ENCODE measurements around the gene FSD1L. TPM values are rescaled to one million over a fixed set of nuclear protein-coding genes. Genes with fewer than 3 reads are reported as not detected.

The FSD1L gene
- polyA plus RNA-seq, 3 donors = 0.96 to 3.2 (median 1.5) TPM

GRCh38 chr9:105435453-105435852, 12.4 kb upstream of the FSD1L start:
- WGBS (ENCODE audit: insufficient coverage) = 96% methylated on average over 3 of the region's 3 CpGs
- no peaks in the 10 kb centered on the region for H4K20me1 ChIP-seq (ENCODE audit: insufficient read depth, low read length)
- H3K4me3 ChIP-seq (replicated peaks in 1 of 3; ENCODE audit: low read depth in 2 of 3, low read length in 3 of 3) = no peak overlapping the region
- H3K4me2 ChIP-seq (replicated peaks; ENCODE audit: extremely low read depth, low read length, poor library complexity, severe bottlenecking) = no peak overlapping the region
- H3K9ac ChIP-seq (ENCODE audit: insufficient read depth, low read length, poor library complexity, severe bottlenecking) = no peak overlapping the region
- TF ChIP-seq CTCF (IDR thresholded peaks at IDR 0.05) = no peak
- no peak overlapping the region for H3K27ac ChIP-seq (ENCODE audit: low read depth in 1 of 2, low read length in 2 of 2)
- H3K27me3 ChIP-seq (ENCODE audit: control insufficient read depth in 2 of 2, insufficient read depth in 2 of 2, low read length in 2 of 2) = no peaks in the 10 kb centered on the region
- Mint-ChIP-seq H3K4me3 (no peak overlapping the region), H3K27me3 (ENCODE audit: low read depth in 3 of 3) (no peaks in the 10 kb centered on the region), H3K36me3 (peaks cover 16 to 24% of the 10 kb centered on the region in 2 donors), H3K4me1 (peaks cover 3% of the 10 kb centered on the region), H3K27ac (no peak overlapping the region), H3K9me3 (peaks cover 0 to 6% (median 2%) of the 10 kb centered on the region in 7 donors)
- intact Hi-C loops (cut with micrococcal nuclease) = loop anchor here in 1 of 2 donors (10.0 kb wide), 2 partner anchors 119 to 259 kb away; partner anchors contain the start of genes FKTN and TMEM38B
- H3K36me3 ChIP-seq (replicated peaks in 1 of 2; ENCODE audit: control insufficient read depth in 1 of 2, insufficient read depth in 2 of 2, low read length in 2 of 2) = peaks cover 0 to 2% of the 10 kb centered on the region in 2 donors
- no peaks in the 10 kb centered on the region for H3K4me1 ChIP-seq (ENCODE audit: control insufficient read depth in 1 of 2, insufficient read depth in 2 of 2, low read length in 2 of 2)
- no peak for DNase-seq
- H3K79me2 ChIP-seq (ENCODE audit: insufficient read depth, low read length) = no peaks in the 10 kb centered on the region
- H3K9me3 ChIP-seq (replicated peaks in 1 of 2; ENCODE audit: control insufficient read depth in 1 of 2, insufficient read depth in 1 of 2, low read length in 2 of 2) = no peaks in the 10 kb centered on the region
- H2AFZ ChIP-seq (ENCODE audit: insufficient read depth, low read depth, low read length, poor library complexity, severe bottlenecking) = no peak overlapping the region

- H3K4me1 Mint-ChIP-seq = peaks cover 3% of the 10 kb centered on the region
- H3K27me3 Mint-ChIP-seq (ENCODE audit: low read depth in 3 of 3) = no peaks in the 10 kb centered on the region
- intact Hi-C loops (cut with micrococcal nuclease) = loop anchor here in 1 of 2 donors (10.0 kb wide), 2 partner anchors 118 to 258 kb away; partner anchors contain the start of genes FKTN and TMEM38B
Measured at GRCh38 chr9:105436783-105437182, 11.1 kb upstream of the FSD1L start.

More at GRCh38 chr9:105436783-105437182, 11.1 kb upstream of the FSD1L start:
- Histone ChIP-seq H3K36me3 (replicated peaks in 1 of 2; ENCODE audit: control insufficient read depth in 1 of 2, insufficient read depth in 2 of 2, low read length in 2 of 2) (peaks cover 0 to 2% of the 10 kb centered on the region in 2 donors), H2AFZ (ENCODE audit: insufficient read depth, low read depth, low read length, poor library complexity, severe bottlenecking) (no peak overlapping the region), H3K4me3 (replicated peaks in 1 of 3; ENCODE audit: low read depth in 2 of 3, low read length in 3 of 3) (no peak overlapping the region), H4K20me1 (ENCODE audit: insufficient read depth, low read length) (no peaks in the 10 kb centered on the region), H3K4me1 (ENCODE audit: control insufficient read depth in 1 of 2, insufficient read depth in 2 of 2, low read length in 2 of 2) (no peaks in the 10 kb centered on the region), H3K79me2 (ENCODE audit: insufficient read depth, low read length) (no peaks in the 10 kb centered on the region), H3K27ac (ENCODE audit: low read depth in 1 of 2, low read length in 2 of 2) (no peak overlapping the region), H3K9me3 (replicated peaks in 1 of 2; ENCODE audit: control insufficient read depth in 1 of 2, insufficient read depth in 1 of 2, low read length in 2 of 2) (no peaks in the 10 kb centered on the region), H3K9ac (ENCODE audit: insufficient read depth, low read length, poor library complexity, severe bottlenecking) (no peak overlapping the region), H3K27me3 (ENCODE audit: control insufficient read depth in 2 of 2, insufficient read depth in 2 of 2, low read length in 2 of 2) (no peaks in the 10 kb centered on the region), H3K4me2 (replicated peaks; ENCODE audit: extremely low read depth, low read length, poor library complexity, severe bottlenecking) (no peak overlapping the region)
- no peak for DNase-seq
- peaks cover 0 to 6% (median 2%) of the 10 kb centered on the region in 7 donors for H3K9me3 Mint-ChIP-seq
- peaks cover 16 to 24% of the 10 kb centered on the region in 2 donors for H3K36me3 Mint-ChIP-seq
- no peak overlapping the region for H3K4me3 Mint-ChIP-seq
- WGBS (ENCODE audit: insufficient coverage) = 100% methylated on average over 2 of the region's 4 CpGs
- no peak for TF ChIP-seq CTCF (IDR thresholded peaks at IDR 0.05)
- H3K27ac Mint-ChIP-seq = no peak overlapping the region
